WTC11 (cell line): Measurements from ENCODE around the gene HNRNPAB. TPM values are rescaled to one million over a fixed set of nuclear protein-coding genes. Genes with fewer than 3 reads are reported as not detected.

Source experiments
- E2F1 ChIP-seq: sonication (generic); formaldehyde crosslinking; IDR thresholded peaks from 2 replicates; pipeline ENCODE4 v1.8.0; 2022; ENCODE audit warnings: mild to moderate bottlenecking, missing genetic modification reagents
- EMX1 ChIP-seq: fragments of 250-450 bp; sonication (Bioruptor Pico); IDR thresholded peaks from 2 replicates; pipeline ENCODE4 v1.8.0; 2021; ENCODE audit warnings: mild to moderate bottlenecking
- FOXP1 ChIP-seq: sonication (generic); formaldehyde crosslinking; IDR thresholded peaks from 2 replicates; pipeline ENCODE4 v1.8.0; 2022; ENCODE audit warnings: missing genetic modification reagents, mild to moderate bottlenecking, moderate library complexity, borderline replicate concordance
- HMGXB4 ChIP-seq: sonication (generic); formaldehyde crosslinking; IDR thresholded peaks from 2 replicates; pipeline ENCODE4 v1.8.1; 2023; ENCODE audit warnings: mild to moderate bottlenecking, moderate library complexity, missing genetic modification reagents
- KAT7 ChIP-seq: sonication (generic); formaldehyde crosslinking; IDR thresholded peaks from 2 replicates; pipeline ENCODE4 v1.8.1; 2023; ENCODE audit warnings: missing genetic modification reagents, mild to moderate bottlenecking, borderline replicate concordance
- MLX ChIP-seq: sonication (generic); formaldehyde crosslinking; IDR thresholded peaks from 2 replicates; pipeline ENCODE4 v1.8.1; 2023; ENCODE audit warnings: mild to moderate bottlenecking, missing genetic modification reagents, moderate library complexity
- NFATC4 ChIP-seq: fragments of 250-450 bp; sonication (Bioruptor Pico); IDR thresholded peaks from 2 replicates; pipeline ENCODE4 v1.9.0; 2021; ENCODE audit warnings: mild to moderate bottlenecking
- NFYB ChIP-seq: sonication (generic); formaldehyde crosslinking; conservative IDR thresholded peaks from 2 replicates; pipeline ENCODE4 v1.8.0; 2022; ENCODE audit warnings: low read depth, missing genetic modification reagents
- NR2C2 ChIP-seq: sonication (generic); formaldehyde crosslinking; IDR thresholded peaks from 2 replicates; pipeline ENCODE4 v1.8.0; 2022; ENCODE audit warnings: mild to moderate bottlenecking, missing genetic modification reagents
- SMAD3 ChIP-seq: sonication (generic); formaldehyde crosslinking; IDR thresholded peaks from 2 replicates; pipeline ENCODE4 v1.8.0; 2022; ENCODE audit warnings: missing genetic modification reagents, mild to moderate bottlenecking, borderline replicate concordance
- TEAD1 ChIP-seq: sonication (generic); formaldehyde crosslinking; IDR thresholded peaks from 2 replicates; pipeline ENCODE4 v1.8.0; 2022; ENCODE audit warnings: mild to moderate bottlenecking, missing genetic modification reagents
- ZNF138 ChIP-seq: sonication (generic); formaldehyde crosslinking; conservative IDR thresholded peaks from 2 replicates; pipeline ENCODE4 v1.8.1; 2022; ENCODE audit warnings: mild to moderate bottlenecking, moderate library complexity, missing genetic modification reagents
- ZNF396 ChIP-seq: fragments of 250-450 bp; sonication (Bioruptor Pico); IDR thresholded peaks from 2 replicates; pipeline ENCODE4 v1.8.0; 2021; ENCODE audit warnings: mild to moderate bottlenecking, moderate library complexity, borderline replicate concordance
- ZNF425 ChIP-seq: fragments of 250-450 bp; sonication (Bioruptor Pico); conservative IDR thresholded peaks from 2 replicates; pipeline ENCODE4 v1.9.0; 2021; ENCODE audit warnings: mild to moderate bottlenecking
- ZNF671 ChIP-seq: fragments of 250-450 bp; sonication (Bioruptor Pico); IDR thresholded peaks from 2 replicates; pipeline ENCODE4 v1.8.0; 2021; ENCODE audit warnings: mild to moderate bottlenecking
- total RNA-seq: library from RNA; stranded (reverse); gene quantifications from 3 replicates; pipeline ENCODE4 v1.2.3, GENCODE V29; 2021
- TF ChIP-seq, protein P1 (sequence below): sonication (generic); formaldehyde crosslinking; IDR thresholded peaks from 2 replicates; pipeline ENCODE4 v1.8.0; 2022; ENCODE audit warnings: mild to moderate bottlenecking, missing genetic modification reagents
- TF ChIP-seq, protein P2 (sequence below): fragments of 250-450 bp; sonication (Bioruptor Pico); IDR thresholded peaks from 2 replicates; pipeline ENCODE4 v1.9.0; 2021; ENCODE audit warnings: mild to moderate bottlenecking, borderline replicate concordance
- TF ChIP-seq, protein P3 (sequence below): sonication (generic); formaldehyde crosslinking; IDR thresholded peaks from 2 replicates; pipeline ENCODE4 v1.8.0; 2023; ENCODE audit warnings: mild to moderate bottlenecking, missing genetic modification reagents
- TF ChIP-seq, protein P4 (sequence below): fragments of 250-450 bp; sonication (Bioruptor Pico); IDR thresholded peaks from 2 replicates; pipeline ENCODE4 v1.8.0; 2021; ENCODE audit warnings: mild to moderate bottlenecking
- TF ChIP-seq, protein P5 (sequence below): sonication (generic); formaldehyde crosslinking; IDR thresholded peaks from 2 replicates; pipeline ENCODE4 v1.8.1; 2023; ENCODE audit warnings: mild to moderate bottlenecking, missing genetic modification reagents

Gene HNRNPAB
- total RNA-seq, 1 experiment from 2014 or later = 457 TPM

DNA sequence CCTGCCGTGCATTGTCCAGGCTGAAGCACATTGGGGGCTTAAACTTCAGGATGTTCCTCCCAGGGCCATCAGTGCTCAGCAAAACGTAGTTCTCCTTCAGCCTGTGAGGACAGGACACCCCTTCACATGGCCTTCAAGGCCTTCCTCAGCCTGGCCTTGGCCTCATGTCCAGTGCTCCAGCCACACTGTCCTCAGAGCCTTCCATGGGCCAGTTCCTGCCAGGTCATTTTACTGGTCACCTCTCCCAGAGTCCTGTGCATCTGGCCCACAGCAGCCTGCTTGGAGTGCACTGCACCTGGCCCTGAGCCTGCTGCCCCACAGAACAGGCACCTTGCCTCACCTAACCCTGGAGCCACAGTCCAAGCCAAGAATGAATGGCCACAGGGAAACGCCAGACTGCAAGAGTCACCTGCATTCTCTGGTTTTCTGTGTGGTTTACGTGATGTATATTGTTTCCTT lies 8.7 kb downstream of the HNRNPAB start (continued):
- TF ChIP-seq, protein P1, sequence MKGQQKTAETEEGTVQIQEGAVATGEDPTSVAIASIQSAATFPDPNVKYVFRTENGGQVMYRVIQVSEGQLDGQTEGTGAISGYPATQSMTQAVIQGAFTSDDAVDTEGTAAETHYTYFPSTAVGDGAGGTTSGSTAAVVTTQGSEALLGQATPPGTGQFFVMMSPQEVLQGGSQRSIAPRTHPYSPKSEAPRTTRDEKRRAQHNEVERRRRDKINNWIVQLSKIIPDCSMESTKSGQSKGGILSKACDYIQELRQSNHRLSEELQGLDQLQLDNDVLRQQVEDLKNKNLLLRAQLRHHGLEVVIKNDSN (CRISPR knock-in tag) = no peak
- TF ChIP-seq ZNF425 (CRISPR knock-in tag) (peak; percentile 14; the same call in 1 of the 2 replicates), HMGXB4 (no peak), E2F1 (no peak), TEAD1 (CRISPR knock-in tag) (no peak), FOXP1 (CRISPR knock-in tag) (no peak), MLX (CRISPR knock-in tag) (no peak), SMAD3 (0 out of 2 replicates have a peak, but pooled peaks have one; percentile 25), KAT7 (no peak), NFYB (CRISPR knock-in tag) (no peak), ZNF138 (CRISPR knock-in tag) (no peak), ZNF396 (CRISPR knock-in tag) (no peak), NFATC4 (CRISPR knock-in tag) (no peak), EMX1 (CRISPR knock-in tag) (no peak), NR2C2 (CRISPR knock-in tag) (no peak), ZNF671 (CRISPR knock-in tag) (peak; percentile 55; the same call in 1 of the 2 replicates)
- TF ChIP-seq, protein P2, sequence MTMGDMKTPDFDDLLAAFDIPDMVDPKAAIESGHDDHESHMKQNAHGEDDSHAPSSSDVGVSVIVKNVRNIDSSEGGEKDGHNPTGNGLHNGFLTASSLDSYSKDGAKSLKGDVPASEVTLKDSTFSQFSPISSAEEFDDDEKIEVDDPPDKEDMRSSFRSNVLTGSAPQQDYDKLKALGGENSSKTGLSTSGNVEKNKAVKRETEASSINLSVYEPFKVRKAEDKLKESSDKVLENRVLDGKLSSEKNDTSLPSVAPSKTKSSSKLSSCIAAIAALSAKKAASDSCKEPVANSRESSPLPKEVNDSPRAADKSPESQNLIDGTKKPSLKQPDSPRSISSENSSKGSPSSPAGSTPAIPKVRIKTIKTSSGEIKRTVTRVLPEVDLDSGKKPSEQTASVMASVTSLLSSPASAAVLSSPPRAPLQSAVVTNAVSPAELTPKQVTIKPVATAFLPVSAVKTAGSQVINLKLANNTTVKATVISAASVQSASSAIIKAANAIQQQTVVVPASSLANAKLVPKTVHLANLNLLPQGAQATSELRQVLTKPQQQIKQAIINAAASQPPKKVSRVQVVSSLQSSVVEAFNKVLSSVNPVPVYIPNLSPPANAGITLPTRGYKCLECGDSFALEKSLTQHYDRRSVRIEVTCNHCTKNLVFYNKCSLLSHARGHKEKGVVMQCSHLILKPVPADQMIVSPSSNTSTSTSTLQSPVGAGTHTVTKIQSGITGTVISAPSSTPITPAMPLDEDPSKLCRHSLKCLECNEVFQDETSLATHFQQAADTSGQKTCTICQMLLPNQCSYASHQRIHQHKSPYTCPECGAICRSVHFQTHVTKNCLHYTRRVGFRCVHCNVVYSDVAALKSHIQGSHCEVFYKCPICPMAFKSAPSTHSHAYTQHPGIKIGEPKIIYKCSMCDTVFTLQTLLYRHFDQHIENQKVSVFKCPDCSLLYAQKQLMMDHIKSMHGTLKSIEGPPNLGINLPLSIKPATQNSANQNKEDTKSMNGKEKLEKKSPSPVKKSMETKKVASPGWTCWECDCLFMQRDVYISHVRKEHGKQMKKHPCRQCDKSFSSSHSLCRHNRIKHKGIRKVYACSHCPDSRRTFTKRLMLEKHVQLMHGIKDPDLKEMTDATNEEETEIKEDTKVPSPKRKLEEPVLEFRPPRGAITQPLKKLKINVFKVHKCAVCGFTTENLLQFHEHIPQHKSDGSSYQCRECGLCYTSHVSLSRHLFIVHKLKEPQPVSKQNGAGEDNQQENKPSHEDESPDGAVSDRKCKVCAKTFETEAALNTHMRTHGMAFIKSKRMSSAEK (CRISPR knock-in tag) = no peak
- TF ChIP-seq, protein P3, sequence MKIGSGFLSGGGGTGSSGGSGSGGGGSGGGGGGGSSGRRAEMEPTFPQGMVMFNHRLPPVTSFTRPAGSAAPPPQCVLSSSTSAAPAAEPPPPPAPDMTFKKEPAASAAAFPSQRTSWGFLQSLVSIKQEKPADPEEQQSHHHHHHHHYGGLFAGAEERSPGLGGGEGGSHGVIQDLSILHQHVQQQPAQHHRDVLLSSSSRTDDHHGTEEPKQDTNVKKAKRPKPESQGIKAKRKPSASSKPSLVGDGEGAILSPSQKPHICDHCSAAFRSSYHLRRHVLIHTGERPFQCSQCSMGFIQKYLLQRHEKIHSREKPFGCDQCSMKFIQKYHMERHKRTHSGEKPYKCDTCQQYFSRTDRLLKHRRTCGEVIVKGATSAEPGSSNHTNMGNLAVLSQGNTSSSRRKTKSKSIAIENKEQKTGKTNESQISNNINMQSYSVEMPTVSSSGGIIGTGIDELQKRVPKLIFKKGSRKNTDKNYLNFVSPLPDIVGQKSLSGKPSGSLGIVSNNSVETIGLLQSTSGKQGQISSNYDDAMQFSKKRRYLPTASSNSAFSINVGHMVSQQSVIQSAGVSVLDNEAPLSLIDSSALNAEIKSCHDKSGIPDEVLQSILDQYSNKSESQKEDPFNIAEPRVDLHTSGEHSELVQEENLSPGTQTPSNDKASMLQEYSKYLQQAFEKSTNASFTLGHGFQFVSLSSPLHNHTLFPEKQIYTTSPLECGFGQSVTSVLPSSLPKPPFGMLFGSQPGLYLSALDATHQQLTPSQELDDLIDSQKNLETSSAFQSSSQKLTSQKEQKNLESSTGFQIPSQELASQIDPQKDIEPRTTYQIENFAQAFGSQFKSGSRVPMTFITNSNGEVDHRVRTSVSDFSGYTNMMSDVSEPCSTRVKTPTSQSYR (CRISPR knock-in tag) = no peak
- TF ChIP-seq, protein P4, sequence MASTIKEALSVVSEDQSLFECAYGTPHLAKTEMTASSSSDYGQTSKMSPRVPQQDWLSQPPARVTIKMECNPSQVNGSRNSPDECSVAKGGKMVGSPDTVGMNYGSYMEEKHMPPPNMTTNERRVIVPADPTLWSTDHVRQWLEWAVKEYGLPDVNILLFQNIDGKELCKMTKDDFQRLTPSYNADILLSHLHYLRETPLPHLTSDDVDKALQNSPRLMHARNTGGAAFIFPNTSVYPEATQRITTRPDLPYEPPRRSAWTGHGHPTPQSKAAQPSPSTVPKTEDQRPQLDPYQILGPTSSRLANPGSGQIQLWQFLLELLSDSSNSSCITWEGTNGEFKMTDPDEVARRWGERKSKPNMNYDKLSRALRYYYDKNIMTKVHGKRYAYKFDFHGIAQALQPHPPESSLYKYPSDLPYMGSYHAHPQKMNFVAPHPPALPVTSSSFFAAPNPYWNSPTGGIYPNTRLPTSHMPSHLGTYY (CRISPR knock-in tag) = no peak
- TF ChIP-seq, protein P5, sequence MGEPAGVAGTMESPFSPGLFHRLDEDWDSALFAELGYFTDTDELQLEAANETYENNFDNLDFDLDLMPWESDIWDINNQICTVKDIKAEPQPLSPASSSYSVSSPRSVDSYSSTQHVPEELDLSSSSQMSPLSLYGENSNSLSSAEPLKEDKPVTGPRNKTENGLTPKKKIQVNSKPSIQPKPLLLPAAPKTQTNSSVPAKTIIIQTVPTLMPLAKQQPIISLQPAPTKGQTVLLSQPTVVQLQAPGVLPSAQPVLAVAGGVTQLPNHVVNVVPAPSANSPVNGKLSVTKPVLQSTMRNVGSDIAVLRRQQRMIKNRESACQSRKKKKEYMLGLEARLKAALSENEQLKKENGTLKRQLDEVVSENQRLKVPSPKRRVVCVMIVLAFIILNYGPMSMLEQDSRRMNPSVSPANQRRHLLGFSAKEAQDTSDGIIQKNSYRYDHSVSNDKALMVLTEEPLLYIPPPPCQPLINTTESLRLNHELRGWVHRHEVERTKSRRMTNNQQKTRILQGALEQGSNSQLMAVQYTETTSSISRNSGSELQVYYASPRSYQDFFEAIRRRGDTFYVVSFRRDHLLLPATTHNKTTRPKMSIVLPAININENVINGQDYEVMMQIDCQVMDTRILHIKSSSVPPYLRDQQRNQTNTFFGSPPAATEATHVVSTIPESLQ = no peak
